Stomach (tissue), 9 donors: ENCODE measurements around the gene CHD3. TPM values are rescaled to one million over a fixed set of nuclear protein-coding genes. Genes with fewer than 3 reads are reported as not detected.

Experiments used
- DNase-seq, 2 donors: peaks; one replicate each; pipeline versions ENCODE4 v3.0.0 to v3.0.0-alpha.2; 2013 to 2019
- H3K27ac ChIP-seq, 5 donors: fragments of 200-600 bp in 4 of 5; sonication (generic) in 4 of 5; one replicate each; pipeline ENCODE4 v1.5.1; 2013 to 2019; ENCODE audit warnings: mild to moderate bottlenecking in 1 of 5, moderate library complexity in 1 of 5
- H3K27me3 ChIP-seq, 3 donors: fragments of 200-600 bp; sonication (generic); one replicate each; pipeline ENCODE4 v1.5.1; 2017 to 2019; ENCODE audit warnings: mixed run types in 1 of 3
- H3K36me3 ChIP-seq, 4 donors: fragments of 200-600 bp; sonication (generic); 1 replicate in 3 of 4; 2 replicates in 1 of 4; pipeline ENCODE4 v1.5.1; 2016 to 2019
- H3K4me1 ChIP-seq, 4 donors: fragments of 200-600 bp; sonication (generic); one replicate each; pipeline ENCODE4 v1.5.1; 2016 to 2019
- H3K4me3 ChIP-seq, 4 donors: fragments of 200-600 bp; sonication (generic) in 3 of 4; one replicate each; pipeline ENCODE4 v1.5.1; 2016 to 2019; ENCODE audit warnings: mild to moderate bottlenecking in 1 of 4
- H3K9me3 ChIP-seq, 4 donors: fragments of 200-600 bp; sonication (generic); one replicate each; pipeline ENCODE4 v1.5.1; 2016 to 2019
- CTCF ChIP-seq, 7 experiments: fragments of 450-650 bp in 4 of 7; fragments of 200-600 bp in 3 of 7; sonication (generic) in 3 of 7; IDR thresholded peaks; one replicate each; pipeline ENCODE4 v1.5.1; 2016 to 2019; ENCODE audit warnings: antibody characterized with exemption in 7 of 7, control low read depth in 2 of 7, mild to moderate bottlenecking in 1 of 7
- EP300 ChIP-seq: sonication (generic); formaldehyde crosslinking; IDR thresholded peaks from one replicate; pipeline ENCODE4 v1.6.1; 2017; ENCODE audit warnings: antibody characterized with exemption
- POLR2A ChIP-seq, 4 donors: fragments of 450-650 bp; IDR thresholded peaks; one replicate each; pipeline ENCODE4 v1.6.1; 2016; ENCODE audit warnings: antibody characterized with exemption in 4 of 4, control low read depth in 2 of 4, mild to moderate bottlenecking in 1 of 4, moderate library complexity in 1 of 4
- POLR2AphosphoS5 ChIP-seq, 3 donors: sonication (generic); formaldehyde crosslinking; IDR thresholded peaks; one replicate each; pipeline ENCODE4 v1.6.1; 2016; ENCODE audit warnings: antibody characterized with exemption in 3 of 3
- WGBS, 5 donors: extraction: QIAGEN DNeasy Blood & Tissue Kit in 3 of 5; methylation state at CpG; one replicate each; pipeline versions ENCODE4 v1.1.5 to v1.1.7; 2013 to 2018; 5-methylcytosine and 5-hydroxymethylcytosine counted together
- intact Hi-C: fragments of 100-400 bp; cut with DNase I; formaldehyde crosslinking; loops from one replicate; pipeline ENCODE4 v1.15.1; 2023; ENCODE audit warnings: low total_unique reads
- polyA plus RNA-seq, 3 donors: library from polyadenylated mRNA; stranded (reverse); fragments of 200-250 nt; gene quantifications; one replicate each; pipeline ENCODE4 v1.2.3, GENCODE V29; 2013
- total RNA-seq, 5 donors: library from RNA; depleted of rRNA; stranded (reverse); fragments of >200 nt; gene quantifications; one replicate each; pipeline versions ENCODE4 v1.1.0 to v1.2.3, GENCODE V29; 2014 to 2016
- donor health status: healthy with polysubstance abuse.
- donor health status: Bipolar disorder and iron deficiency.
- donor health status: healthy.

CHD3 gene
- total and polyA plus RNA-seq, 8 donors: 43.0 to 190 (median 64.9) TPM

GRCh38 chr17:7878234-7878633, 10.4 kb upstream of the CHD3 start:
- WGBS, 5 donors: 84 to 90% (median 87%) methylated on average over 7 of the region's 7 CpGs
- no peaks in the 10 kb centered on the region for H3K27me3 ChIP-seq
- DNase-seq: no peak
- intact Hi-C loops: no loop called here
- H3K9me3 ChIP-seq: no peaks in the 10 kb centered on the region
- H3K27ac ChIP-seq: no peak overlapping the region
- H3K4me3 ChIP-seq: no peak overlapping the region
- peaks cover 4 to 57% (median 46%) of the 10 kb centered on the region in 4 donors for H3K36me3 ChIP-seq
- TF ChIP-seq POLR2A (IDR thresholded peaks at IDR 0.05): no peak
- TF ChIP-seq POLR2AphosphoS5 (IDR thresholded peaks at IDR 0.05): no peak
- no peak for TF ChIP-seq CTCF (IDR thresholded peaks at IDR 0.05)
- no peak for TF ChIP-seq EP300
- H3K4me1 ChIP-seq: peaks cover 8 to 37% (median 18%) of the 10 kb centered on the region in 4 donors

GRCh38 chr17:7880076-7880868, 8.3 kb upstream of the CHD3 start:
- no peak for TF ChIP-seq EP300
- TF ChIP-seq POLR2AphosphoS5 (IDR thresholded peaks at IDR 0.05): no peak
- no peak for TF ChIP-seq POLR2A (IDR thresholded peaks at IDR 0.05)
- TF ChIP-seq CTCF (IDR thresholded peaks at IDR 0.05): no peak
- no peaks in the 10 kb centered on the region for H3K27me3 ChIP-seq
- H3K36me3 ChIP-seq: peaks cover 4 to 47% (median 32%) of the 10 kb centered on the region in 4 donors
- no peak overlapping the region for H3K4me3 ChIP-seq
- no peaks in the 10 kb centered on the region for H3K9me3 ChIP-seq
- peaks cover 8 to 45% (median 28%) of the 10 kb centered on the region in 4 donors for H3K4me1 ChIP-seq
- H3K27ac ChIP-seq: no peak overlapping the region
- WGBS, 5 donors: 63 to 75% (median 66%) methylated on average over 3 of the region's 3 CpGs
- DNase-seq: no peak
- intact Hi-C loops: no loop called here

GRCh38 chr17:7881276-7882054, 7.1 kb upstream of the CHD3 start:
- WGBS, 5 donors: 40 to 60% (median 50%) methylated on average over 7 of the region's 7 CpGs
- Histone ChIP-seq H3K4me3 (no peak overlapping the region), H3K27ac (peak overlapping the region in 2 of 5 donors; percentile 97 to 98), H3K4me1 (peaks cover 8 to 56% (median 39%) of the 10 kb centered on the region in 4 donors), H3K9me3 (no peaks in the 10 kb centered on the region), H3K36me3 (peaks cover 4 to 41% (median 27%) of the 10 kb centered on the region in 4 donors), H3K27me3 (no peaks in the 10 kb centered on the region)
- peak in 1 of 2 donors; percentile 43 for DNase-seq
- TF ChIP-seq POLR2A (IDR thresholded peaks at IDR 0.05): no peak
- TF ChIP-seq CTCF (IDR thresholded peaks at IDR 0.05): no peak
- TF ChIP-seq POLR2AphosphoS5 (IDR thresholded peaks at IDR 0.05): no peak
- TF ChIP-seq EP300: no peak
- intact Hi-C loops: no loop called here

GRCh38 chr17:7882068-7882467, 6.5 kb upstream of the CHD3 start:
- TF ChIP-seq POLR2AphosphoS5 (IDR thresholded peaks at IDR 0.05) (no peak), EP300 (no peak)
- 64 to 78% (median 73%) methylated on average over 7 of the region's 7 CpGs for WGBS, 5 donors

More at GRCh38 chr17:7882068-7882467, 6.5 kb upstream of the CHD3 start:
- Histone ChIP-seq H3K36me3 (peaks cover 4 to 41% (median 27%) of the 10 kb centered on the region in 4 donors), H3K4me3 (no peak overlapping the region), H3K9me3 (no peaks in the 10 kb centered on the region), H3K27me3 (no peaks in the 10 kb centered on the region), H3K27ac (peak overlapping the region in 4 of 5 donors; percentile 95 to 98 (median 98)), H3K4me1 (peaks cover 8 to 62% (median 45%) of the 10 kb centered on the region in 4 donors)
- intact Hi-C loops: no loop called here
- no peak for DNase-seq
